Gastrocnemius medialis (tissue), 4 donors: ENCODE measurements around the gene PLCG1.

Experiments used
- POLR2A ChIP-seq, 2 donors: fragments of 450-650 bp; IDR thresholded peaks; one replicate each; pipeline ENCODE4 v1.6.1; 2017; ENCODE audit warnings: antibody characterized with exemption in 2 of 2, mild to moderate bottlenecking in 2 of 2, moderate library complexity in 2 of 2
- TF ChIP-seq, protein P1 (sequence below), 5 experiments: fragments of 450-650 bp in 3 of 5; fragments of 200-600 bp in 2 of 5; sonication (generic) in 2 of 5; IDR thresholded peaks in 4 of 5; conservative IDR thresholded peaks in 1 of 5; 1 replicate in 4 of 5; 2 replicates in 1 of 5; pipeline ENCODE4 v1.5.1; 2016 to 2019; ENCODE audit warnings: antibody characterized with exemption in 5 of 5, mild to moderate bottlenecking in 3 of 5, moderate library complexity in 3 of 5

DNA sequence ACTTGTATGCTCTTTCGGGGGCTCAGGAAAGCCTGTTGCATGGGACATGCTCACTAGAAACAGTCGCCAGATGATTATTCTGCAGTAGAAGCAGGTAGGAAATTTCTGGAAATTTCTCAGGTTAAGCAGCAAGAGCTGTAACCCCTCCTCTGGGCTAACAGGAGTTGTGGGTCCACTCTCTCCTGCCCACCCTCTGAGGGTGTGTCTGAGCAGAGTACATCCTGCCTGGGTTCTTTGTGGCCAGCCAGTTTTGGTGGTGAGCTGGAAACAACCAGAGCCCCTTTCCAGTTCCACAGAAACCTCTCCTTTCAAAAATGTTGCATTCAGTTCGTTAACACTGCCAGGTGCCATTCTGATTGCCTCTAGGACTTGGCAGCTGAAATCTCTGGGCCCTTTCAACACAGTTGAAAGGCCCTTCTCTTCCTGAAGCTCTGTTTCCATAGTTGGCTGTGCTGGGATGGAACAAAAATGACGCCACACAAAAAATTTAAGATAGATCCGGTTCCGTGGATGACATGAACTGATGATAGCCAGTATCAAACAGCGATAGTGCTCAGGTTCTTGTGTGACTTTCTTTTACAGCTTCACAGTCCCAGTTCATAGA, 38.5 kb downstream of the PLCG1 start:
- TF ChIP-seq, protein P1, sequence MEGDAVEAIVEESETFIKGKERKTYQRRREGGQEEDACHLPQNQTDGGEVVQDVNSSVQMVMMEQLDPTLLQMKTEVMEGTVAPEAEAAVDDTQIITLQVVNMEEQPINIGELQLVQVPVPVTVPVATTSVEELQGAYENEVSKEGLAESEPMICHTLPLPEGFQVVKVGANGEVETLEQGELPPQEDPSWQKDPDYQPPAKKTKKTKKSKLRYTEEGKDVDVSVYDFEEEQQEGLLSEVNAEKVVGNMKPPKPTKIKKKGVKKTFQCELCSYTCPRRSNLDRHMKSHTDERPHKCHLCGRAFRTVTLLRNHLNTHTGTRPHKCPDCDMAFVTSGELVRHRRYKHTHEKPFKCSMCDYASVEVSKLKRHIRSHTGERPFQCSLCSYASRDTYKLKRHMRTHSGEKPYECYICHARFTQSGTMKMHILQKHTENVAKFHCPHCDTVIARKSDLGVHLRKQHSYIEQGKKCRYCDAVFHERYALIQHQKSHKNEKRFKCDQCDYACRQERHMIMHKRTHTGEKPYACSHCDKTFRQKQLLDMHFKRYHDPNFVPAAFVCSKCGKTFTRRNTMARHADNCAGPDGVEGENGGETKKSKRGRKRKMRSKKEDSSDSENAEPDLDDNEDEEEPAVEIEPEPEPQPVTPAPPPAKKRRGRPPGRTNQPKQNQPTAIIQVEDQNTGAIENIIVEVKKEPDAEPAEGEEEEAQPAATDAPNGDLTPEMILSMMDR (IDR thresholded peaks at IDR 0.05 in 4 of 5, conservative IDR thresholded peaks at IDR 0.05 in 1 of 5), result no peak
- TF ChIP-seq POLR2A (IDR thresholded peaks at IDR 0.05), result no peak
